GM12865 (cell line): Measurements from ENCODE around the gene ZNF317.

Source experiments
- DNase-seq: peaks from one replicate; pipeline ENCODE4 v3.0.0; 2010; ENCODE audit warnings: low read depth
- H3K4me3 ChIP-seq: 2 replicates; pipeline ENCODE4 v1.5.1; 2011; ENCODE audit warnings: mild to moderate bottlenecking, low read depth, low read length, control low read depth
- TF ChIP-seq, protein P1 (sequence below): IDR thresholded peaks from 2 replicates; pipeline ENCODE4 v1.5.1; 2011; ENCODE audit warnings: low read length, control low read depth, low read depth, inconsistent platforms; ENCODE audit not compliant: insufficient read depth; ENCODE audit errors: missing control alignments

Gene ZNF317

DNA sequence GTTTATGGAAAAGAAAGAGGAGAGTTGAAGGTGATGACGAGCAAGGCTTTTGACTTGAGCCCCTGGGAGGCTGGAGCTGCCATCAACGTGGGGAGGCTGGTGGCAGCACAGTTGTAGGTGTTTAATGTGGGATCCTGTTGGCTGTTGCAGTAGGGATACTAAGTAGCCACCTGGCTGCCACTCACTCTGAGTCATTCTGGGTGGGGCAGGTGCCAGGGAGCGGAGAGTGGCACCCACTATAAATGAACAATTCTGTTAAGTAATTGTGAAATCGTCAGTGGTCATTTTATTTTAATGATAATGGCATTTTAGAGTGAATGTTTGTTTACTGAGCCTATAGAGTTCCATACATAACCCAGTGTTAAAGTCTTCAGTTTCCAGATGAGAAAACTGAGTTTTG, 9.8 kb downstream of the ZNF317 start:
- no peak overlapping the region for H3K4me3 ChIP-seq
- no peak for DNase-seq
- TF ChIP-seq, protein P1, sequence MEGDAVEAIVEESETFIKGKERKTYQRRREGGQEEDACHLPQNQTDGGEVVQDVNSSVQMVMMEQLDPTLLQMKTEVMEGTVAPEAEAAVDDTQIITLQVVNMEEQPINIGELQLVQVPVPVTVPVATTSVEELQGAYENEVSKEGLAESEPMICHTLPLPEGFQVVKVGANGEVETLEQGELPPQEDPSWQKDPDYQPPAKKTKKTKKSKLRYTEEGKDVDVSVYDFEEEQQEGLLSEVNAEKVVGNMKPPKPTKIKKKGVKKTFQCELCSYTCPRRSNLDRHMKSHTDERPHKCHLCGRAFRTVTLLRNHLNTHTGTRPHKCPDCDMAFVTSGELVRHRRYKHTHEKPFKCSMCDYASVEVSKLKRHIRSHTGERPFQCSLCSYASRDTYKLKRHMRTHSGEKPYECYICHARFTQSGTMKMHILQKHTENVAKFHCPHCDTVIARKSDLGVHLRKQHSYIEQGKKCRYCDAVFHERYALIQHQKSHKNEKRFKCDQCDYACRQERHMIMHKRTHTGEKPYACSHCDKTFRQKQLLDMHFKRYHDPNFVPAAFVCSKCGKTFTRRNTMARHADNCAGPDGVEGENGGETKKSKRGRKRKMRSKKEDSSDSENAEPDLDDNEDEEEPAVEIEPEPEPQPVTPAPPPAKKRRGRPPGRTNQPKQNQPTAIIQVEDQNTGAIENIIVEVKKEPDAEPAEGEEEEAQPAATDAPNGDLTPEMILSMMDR = no peak

GRCh38 chr19:9150650-9151049, 10.5 kb downstream of the ZNF317 start:
- DNase-seq = no peak
- TF ChIP-seq, protein P1 = no peak
- H3K4me3 ChIP-seq = no peak overlapping the region

DNA sequence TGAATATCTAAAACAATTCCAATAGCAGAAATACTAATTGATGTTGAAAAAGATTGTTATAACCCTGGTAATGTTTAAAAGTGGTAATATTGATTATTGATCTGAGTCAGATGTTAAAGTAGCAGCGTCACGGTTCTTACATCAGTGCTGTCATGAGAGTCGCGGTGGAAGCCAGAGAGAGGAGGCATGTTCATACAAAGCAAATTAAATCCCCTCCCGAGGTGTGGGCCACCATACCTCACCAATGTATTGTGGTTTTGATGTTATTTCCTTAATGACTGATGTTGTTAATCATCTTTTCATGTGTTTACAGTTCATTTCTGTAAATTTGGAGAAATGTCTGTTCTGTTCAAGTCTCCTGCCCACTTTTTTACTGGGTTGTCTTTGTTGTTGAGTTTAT, 11.2 kb downstream of the ZNF317 start:
- no peak overlapping the region for H3K4me3 ChIP-seq
- TF ChIP-seq, protein P1 = no peak
- no peak for DNase-seq

GRCh38 chr19:9155591-9155990, 15.4 kb downstream of the ZNF317 start:
- no peak for DNase-seq
- no peak overlapping the region for H3K4me3 ChIP-seq

GRCh38 chr19:9156304-9156703, 16.1 kb downstream of the ZNF317 start:
- no peak for DNase-seq
- TF ChIP-seq, protein P1 = no peak
- no peak overlapping the region for H3K4me3 ChIP-seq

More at GRCh38 chr19:9155591-9155990, 15.4 kb downstream of the ZNF317 start:
- TF ChIP-seq, protein P1 = no peak

DNA sequence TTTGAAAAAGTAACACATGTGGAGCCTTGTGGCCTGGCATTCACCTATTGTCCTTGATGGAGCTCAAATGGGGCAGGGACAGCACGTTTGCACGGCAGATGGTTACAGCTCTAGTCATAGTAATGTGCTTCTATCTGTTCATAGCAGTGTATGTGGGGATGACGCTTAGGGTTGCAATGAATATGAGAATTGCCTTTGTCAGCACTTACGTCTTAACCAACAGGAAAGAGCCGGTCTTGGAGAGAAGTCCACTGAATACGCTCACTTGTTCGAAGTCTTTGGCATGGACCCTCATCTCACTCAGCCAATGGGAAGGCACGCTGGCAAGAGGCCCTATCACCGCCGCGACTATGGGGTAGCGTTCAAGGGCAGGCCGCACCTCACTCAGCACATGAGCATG, 19.7 kb downstream of the ZNF317 start:
- DNase-seq = no peak
- TF ChIP-seq, protein P1 = no peak
- H3K4me3 ChIP-seq = no peak overlapping the region

DNA sequence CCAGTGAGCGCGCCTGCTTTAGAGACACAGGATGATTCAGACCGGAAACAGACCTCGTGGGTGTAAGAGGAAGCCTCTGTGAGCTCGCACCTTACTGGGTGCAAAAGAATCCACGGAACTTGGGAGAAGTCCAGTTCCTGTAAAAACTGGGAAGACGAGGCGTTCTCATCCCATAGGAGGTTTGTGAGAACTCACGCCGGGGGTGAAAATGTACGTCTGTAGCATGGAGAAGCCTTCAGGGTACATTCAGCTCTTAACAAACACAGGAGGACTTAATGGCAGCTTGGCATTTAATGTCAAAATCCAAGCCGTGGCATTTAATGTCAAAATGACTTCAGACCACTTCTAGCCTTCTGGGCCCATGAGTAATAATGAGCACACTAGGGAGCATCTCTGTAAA, 21.2 kb downstream of the ZNF317 start:
- DNase-seq = no peak
- H3K4me3 ChIP-seq = no peak overlapping the region
- TF ChIP-seq, protein P1 = no peak
